CD4-positive, alpha-beta T cell treated with Interleukin-6 for 4 hours (primary cell): ENCODE measurements around the gene TMSB4X.
"Not testable (repeated sequence)": the region's sequence is repeated elsewhere in the genome, so short reads cannot be mapped to it uniquely, and the experiment has no call there.

Experiments used
- DNase-seq: peaks from one replicate; pipeline ENCODE4 v3.0.0-alpha.2; 2020; ENCODE audit warnings: mixed read lengths

TMSB4X gene

DNA sequence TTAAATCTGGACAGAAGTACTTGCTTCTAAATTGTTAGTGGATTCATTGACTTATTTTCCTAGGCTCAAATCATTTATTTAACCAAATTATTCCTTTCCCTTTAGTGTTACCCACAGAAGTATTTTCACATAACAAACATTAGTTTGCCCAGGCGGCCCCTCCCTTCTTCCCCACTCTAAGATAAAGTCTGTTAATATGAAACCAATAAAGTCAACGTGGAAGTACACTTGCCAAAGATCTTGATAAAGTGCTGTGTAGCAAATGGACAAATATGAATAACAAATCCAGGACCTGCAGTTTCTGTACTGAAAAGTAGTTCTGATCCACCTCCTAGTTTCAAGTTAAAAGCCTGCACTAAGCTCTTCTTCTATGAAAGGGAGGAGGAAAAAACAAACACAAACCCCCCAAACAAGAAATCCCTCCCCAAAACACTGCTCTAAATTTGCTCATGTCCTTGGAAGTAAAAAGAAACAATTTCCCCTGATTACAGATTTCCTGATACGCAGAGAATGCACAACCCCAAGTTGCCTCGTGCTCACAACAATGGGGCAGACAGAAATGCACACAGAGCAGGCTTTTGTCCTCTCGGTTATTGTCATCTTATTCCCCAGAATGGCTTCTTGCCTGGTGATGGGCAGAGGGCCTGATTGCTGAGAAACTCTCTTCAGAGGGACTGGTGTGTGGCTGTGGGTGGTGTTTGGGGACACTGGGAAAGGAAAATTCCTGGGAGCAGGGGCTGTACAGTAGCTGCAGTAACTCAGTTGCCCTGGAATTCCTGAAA lies 23.2 kb downstream of the TMSB4X start:
- DNase-seq, result no peak

DNA sequence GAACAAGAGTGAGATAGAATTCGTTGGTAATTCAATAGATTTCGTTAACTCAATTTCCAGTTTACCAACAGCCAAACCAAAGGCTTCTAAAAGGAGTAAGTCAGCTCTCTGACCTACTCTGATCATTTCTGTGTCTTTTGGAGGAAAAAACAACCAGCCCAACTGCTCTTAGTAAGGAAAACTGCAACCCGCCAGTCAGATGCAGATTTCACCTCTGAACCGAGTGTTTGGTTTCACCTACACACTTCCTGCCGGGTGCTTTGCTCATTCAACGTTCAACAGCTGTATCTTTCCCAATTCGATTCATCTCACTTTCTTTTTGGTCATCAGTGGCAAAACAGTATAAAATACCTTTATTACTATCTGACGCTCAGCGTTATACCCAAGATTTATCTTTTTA lies 24.5 kb downstream of the TMSB4X start:
- peak; percentile 66 for DNase-seq

DNA sequence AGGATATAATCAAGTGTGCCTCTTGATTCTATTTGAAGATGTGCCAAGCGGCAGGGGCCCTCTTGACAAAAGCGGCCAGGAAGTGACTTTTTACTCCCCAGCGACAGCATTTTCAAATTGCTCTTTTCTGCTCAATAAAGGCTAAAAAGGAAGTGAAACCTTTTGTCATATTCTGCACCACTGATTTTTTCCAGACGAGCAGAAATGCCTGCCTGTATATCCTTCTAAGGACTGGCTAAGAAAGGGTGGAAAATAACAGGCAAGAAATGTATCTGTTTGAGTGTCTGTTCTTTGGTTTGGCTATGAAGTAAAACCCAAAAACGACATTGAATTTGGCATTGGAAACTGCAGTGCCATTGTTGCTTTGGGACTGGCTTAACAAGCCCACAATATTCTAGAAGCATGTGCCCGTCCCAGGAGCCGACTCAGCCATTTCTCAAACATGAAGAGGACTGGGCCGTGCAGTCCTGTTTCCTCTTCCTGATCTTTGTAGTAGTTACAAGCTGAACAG lies 25.4 kb downstream of the TMSB4X start:
- peak; percentile 66 for DNase-seq

DNA sequence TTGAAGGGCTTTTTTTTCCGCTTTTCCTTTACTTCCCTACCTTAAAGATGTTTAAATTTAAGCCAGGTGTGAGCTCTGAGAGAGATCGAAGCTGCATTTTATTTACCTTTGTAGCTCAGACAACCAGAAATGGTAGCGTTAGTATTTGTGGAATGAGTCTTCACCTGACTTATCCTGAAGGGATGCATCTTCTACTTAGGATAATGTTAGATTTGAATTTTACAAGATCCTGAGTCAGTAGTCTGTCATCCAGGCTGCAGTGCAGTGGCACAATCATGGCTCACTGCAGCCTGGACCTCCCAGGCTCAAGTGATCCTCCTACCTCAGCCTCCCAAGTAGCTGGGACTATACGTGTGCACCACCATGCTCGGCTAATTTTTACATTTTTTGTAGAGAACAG lies 26.2 kb downstream of the TMSB4X start:
- DNase-seq, result no peak

DNA sequence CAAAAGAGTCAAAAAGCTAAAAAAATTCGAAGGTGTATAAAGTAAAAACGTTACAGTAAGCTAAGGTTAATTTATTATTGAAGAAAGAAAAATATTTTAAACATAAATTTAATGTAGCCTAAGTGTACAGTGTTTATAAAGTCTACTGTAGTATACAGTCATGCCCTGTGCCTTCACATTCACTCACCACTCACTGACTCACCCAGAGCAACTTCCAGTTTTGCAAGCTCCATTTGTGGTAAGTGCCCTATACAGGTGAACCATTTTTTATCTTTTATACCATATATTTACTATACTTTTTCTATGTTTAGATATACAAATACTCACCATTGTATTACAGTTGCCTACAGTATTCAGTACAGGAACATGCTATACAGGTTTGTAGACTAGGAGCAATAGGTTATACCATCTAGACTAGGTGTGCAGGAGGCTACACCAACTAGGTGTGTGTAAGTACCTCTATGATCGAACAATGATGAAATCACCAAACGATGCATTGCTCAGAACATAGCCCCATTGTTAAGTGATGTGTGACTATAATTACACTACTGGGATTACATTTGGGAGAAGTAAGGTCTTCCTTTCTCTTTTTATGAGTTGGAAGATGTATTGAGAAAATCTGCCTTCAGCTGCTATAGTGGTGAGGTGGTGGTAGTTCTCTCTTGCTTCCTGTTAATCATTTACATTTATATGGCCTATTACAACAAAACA lies 27.2 kb downstream of the TMSB4X start:
- DNase-seq, result peak; percentile 53

DNA sequence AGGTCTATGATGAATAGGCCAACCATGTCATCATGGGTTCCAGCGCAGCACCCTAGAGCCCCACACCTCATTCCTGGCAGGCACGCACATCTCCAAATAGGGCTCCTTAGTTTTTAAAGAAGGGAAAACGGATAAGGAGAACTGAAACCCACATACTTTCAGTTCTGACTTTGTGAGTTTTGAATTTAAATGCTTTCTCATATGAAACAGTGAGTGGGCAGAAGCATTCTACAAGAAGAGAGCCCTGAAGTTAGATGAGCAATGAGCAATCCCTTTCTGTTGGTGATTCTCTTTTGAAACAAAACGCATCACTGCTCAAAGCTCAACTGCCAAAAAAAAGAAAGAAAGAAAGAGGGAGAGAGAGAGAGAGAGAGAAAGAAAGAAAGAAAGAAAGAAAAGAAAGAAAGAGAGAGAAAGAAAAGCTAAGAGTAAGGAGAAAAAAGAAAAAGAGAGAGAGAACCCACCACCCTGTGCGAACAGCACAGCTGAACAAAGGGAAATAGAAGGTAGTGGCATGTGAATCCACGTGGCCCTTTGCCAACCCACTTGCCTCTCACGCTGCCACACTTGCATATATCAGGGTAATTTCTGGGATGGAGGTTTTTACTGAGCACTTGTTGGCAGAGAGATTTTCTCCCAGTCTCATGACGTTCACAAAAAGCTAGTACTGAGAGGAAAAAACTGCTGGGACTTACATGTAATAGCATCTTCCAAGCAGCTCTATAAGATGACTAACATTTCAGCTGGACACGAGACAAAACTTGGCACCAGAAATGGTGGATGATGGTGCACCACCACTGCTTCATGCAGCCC lies 31.0 kb downstream of the TMSB4X start:
- peak; percentile 64 for DNase-seq

DNA sequence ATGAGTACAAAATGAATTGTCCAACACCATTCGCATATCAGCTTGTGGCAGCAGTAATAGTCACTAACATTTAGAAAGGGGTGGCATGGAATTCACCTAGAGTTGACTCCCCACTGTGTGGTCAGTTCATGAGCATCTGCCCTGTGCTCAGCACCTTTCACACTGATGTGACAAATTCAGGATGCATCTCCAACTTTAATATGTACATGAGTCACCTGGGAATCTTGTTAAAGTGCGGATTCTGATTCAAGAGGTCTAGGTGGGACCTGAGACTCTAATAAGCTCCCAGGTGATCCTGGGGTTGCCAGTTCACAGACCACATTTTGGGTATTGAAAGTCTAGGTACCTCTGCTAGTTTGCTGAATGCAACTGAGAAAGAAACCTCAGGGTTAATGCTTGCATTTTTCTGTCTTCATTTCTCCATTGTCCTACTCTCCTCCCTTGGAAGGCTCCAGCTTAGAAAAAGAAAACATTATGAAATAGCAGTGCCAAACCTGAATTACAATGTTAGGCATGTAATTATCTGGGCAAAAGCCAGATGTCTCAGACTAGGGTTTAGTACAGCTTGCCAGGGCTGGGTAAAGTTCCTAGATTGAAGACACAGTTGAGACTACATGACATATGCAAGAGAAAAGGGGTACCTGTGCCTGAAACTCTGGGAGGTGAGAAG lies 32.7 kb downstream of the TMSB4X start:
- DNase-seq, result no peak

DNA sequence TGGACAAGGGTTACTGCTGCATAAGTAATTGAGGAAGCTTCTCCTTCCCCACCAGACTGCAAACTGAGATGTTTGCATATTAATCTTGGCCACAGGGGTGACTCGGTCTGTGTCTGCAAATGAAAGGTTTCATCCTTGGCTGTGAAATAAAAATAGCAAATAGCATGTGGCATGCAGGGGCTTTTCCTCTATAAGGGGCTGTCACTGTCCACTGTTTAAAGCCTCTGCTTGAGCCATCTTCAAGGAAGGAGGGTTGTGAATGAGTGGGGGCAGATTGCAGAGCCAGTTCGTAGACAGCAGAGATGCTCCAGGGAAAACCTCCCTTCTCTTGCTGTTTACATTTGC lies 33.3 kb downstream of the TMSB4X start:
- DNase-seq, result no peak

DNA sequence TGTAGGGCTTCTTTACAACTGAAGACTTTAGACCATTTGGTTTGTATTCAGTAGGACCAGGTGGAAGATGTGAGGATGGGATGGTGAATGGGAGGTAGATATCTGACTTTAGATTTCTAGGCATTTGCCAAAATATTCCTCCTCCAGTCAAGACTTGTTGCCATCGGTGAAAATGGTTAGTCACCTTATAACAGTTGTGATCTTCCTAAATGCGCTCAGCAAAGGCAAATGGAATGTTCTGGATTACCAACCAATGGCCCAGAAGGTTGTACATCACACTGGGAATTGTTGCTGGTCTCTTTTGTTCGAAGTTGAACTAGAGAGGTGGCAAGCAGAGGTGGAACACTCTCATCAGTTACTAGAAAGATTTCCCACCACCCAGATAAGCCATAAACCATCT lies 33.9 kb downstream of the TMSB4X start:
- DNase-seq, result no peak

DNA sequence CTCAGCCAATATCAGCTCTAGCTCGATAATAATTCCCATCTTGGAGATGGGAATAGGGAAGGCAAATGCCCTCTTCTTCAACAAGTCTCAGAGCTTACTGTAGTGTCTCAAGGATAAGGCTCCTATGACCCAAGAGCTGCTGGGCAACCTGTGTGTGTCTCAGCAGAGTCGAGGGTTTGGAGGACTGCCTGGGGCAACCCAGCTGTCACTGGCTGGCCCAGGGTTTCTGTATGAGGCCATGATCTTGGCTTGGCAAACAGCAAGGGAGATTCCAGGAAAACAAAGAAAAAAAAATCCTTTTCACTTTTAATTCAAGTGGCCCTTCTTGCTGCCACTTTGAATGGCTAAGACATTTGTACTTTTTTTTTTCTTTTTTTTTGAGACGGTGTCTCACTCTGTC lies 34.4 kb downstream of the TMSB4X start:
- no peak for DNase-seq

DNA sequence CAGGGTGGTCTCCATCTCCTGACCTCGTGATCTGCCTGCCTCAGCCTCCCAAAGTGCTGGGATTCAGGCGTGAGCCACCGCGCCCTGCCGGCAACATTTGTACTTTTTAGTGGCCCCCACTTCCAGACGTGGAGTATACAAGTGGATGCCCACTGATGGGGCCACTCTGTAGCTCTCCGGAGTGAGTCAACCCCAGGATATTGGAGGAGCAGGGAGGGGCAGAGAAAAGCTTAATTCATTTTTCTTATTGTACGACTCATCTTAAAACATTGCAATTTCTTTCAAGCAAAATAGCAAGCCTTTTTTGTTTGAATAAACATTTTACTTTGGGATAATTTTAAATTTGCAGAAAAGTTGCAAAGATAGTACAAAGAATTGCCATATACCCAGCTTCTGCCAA lies 34.9 kb downstream of the TMSB4X start:
- DNase-seq, result no peak

DNA sequence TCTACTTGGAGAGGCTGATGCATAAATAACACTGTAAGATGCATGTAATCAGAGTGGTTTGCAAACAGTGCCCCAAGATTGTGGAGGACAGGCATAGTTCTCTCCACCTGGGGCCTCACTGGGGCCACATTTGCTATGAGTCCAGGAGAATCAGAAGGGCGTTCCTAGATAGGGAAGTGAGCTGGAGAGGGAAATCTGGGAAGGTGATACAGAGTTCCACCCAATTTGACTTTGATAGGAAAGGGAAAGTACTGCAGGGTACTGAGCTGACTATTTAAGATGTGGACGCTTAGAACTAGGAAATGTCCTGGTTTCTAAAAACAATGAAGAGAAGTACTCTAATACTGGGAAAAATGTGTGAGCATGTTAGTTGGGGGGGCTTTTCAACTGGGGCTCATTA lies 35.6 kb downstream of the TMSB4X start:
- DNase-seq, result no peak

DNA sequence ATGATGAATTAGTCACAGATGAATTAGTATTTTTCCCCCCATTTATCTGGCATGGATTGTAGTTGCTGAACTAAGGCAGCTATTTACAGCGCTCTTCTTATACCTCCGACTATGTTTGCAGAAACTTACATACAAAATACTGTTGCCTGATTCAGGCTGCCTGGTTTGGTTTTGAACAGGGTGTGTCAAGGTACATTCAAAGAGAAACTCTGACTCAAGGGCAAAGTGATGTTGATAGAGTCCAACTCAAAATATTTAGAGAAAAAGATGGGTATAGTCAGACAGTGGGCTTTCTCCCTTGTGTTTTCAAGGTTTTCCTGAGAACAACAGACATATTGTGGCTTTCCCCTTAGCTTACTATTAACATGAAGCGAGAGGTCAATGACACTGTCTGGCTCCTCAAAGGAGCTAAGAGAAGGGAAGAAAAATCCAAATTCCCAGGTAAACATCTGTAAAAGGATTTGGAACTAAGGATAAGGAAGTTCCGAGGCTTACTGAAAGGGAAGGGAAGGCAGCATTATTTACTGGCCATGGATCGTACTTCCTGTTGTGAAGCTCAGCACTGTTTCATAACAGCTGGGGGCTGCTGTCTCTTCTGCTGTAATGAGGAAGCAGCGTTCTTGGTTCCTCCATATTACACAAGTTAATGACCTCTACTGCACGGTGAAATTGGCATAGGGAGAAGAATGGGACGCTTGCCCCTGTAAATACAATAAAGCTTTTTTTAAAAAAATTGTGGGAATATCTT lies 38.6 kb downstream of the TMSB4X start:
- peak; percentile 47 for DNase-seq

DNA sequence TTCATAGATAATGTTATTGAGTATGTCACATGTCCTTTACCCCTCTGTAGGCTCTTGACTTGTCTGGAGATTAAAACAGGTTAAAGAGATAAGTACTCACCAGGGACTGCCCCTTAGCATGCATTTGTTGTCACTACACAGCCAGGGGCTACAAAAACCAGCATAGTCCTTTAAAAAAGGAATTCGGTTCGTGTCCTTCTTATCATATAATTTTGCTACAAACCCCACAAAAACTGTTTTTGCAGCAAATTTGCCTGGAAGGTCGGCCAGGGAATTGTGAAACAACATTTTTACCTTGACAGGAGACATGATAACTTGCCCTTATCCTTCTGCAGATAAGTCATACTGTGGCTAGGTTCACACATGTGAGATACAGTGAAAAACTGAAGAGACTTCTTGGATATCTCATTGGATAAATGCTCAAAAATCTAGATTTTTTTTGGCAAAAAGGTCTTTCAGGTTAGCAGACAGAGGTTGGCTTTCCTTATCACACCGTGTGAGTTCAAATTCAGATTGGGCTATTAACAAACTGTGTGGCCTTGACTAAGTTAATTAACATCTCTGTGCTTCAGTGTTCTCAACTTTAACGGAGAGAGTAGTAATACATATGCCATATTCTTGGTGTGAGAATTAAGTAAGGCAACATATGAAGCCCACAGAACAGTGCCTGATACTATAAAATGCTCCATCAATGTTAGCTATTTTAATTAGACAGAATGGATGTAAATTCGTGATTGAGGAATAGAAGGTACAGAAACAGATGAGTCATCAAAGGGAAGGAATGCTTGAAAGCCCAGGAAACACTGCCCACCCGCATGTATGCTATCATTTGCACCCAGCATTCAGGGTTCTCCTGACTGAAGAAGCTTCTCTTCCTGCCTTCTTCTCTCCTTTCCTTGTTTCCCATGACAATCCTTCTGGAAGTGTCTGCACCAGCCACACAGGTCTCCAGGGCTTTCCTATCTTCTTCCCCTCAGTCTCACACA lies 39.5 kb downstream of the TMSB4X start:
- peak; percentile 26 for DNase-seq

DNA sequence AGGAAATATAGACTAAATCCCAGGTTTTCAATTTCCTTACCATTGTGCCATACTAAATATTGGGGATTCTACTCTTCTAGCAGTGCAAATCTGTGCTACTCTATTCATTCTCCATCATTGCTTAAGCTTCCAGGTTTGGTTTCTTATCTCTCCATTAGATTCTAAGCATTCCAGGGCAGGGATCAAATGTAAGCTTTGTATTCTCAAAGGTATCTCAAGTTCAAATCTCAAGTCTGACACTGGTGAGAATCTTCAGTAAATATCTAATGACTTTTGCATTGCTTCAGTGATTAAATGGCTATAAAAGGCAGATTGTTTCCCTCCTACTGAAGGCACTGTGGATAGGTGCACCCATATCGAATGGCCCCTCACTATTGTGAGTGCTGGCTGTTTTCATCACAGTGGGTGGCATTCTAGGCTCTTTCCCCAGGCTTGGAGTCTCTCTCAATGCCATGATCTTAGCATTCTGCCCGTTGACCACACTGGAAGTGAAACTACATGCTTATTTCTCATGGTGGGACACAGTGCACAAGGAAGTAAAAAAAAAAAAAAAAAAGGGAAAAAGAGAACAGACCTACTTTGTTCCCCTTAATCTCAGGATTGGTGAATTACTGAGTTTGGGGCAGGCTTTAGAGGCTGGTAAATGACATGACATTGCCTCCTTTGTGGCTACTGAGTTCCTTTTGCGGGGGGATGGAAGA lies 40.8 kb downstream of the TMSB4X start:
- DNase-seq, result no peak

DNA sequence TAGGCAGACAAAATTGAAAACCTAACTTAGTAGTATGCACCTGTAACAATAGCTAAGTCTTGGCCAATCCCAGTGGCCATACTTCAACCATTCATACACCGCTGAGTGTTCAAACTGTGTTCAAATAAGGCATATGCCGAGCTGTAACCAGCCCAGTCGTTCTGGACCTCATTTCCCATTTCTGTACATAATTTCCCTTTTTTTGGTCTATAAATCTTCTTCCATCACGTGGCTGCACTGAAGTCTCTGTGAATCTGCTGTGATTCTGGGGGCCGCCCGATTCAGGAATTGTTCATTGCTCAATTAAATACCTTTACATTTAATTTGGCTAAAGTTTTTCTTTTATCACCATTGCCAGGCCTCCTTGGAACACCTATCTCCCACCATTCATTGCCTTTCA lies 41.8 kb downstream of the TMSB4X start:
- not testable (repeated sequence) for DNase-seq

DNA sequence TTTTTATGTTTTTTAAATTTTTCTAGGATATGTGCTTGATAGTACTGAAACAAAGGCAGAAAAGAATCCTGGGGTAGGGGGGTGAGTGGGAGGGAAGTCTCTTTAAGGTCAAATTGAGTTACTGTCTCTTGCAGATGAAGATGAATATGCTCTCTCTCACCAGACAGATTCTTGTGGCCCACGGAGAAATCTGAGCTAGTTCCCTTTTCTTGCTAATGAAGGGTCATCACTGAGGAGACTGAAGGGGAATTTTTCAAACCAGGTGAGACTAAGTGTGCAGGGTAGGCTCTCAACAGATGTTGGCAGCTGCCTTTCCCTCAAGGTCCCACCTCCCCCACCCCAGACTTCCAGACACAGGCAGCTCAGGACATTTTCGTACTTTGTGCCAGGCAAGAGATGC lies 48.0 kb downstream of the TMSB4X start:
- no peak for DNase-seq

DNA sequence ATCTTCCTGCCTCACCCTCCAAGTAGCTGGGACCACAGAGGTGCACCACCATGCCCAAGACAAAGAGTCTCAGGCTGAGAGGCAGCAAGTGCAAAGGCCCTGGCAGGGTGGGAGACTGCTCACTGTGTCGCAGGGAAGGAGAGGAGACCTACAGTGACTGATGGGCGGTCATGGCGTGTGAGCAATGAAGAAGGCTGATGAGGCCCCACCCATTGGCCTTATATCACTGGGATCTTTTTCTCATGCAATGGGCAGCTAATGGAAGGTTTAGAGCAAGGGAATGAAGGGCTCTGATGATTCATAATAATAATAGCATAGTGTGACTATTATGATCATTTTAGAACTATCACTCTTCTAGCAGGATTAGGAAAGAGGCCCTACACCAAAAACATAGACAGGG lies 48.7 kb downstream of the TMSB4X start:
- DNase-seq, result no peak

DNA sequence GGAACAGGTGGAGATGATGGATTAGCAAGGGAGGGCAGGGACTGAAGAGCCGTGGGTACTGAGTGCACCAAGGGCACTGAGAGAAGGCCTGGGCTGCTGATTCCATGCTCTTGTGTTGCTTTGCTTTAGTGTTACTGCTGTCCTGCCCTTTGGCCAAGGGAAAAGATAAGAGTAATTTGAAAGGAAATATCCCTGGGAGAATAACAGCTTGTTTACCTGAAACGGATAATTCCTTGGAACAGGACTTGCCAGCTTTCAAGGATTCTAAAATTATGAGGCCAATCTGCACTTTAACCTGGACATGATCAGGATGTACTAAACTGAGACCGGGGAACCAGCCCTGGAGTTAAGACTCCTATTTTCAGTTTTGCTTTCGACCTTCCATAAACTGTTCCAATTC lies 49.1 kb downstream of the TMSB4X start:
- DNase-seq, result no peak

DNA sequence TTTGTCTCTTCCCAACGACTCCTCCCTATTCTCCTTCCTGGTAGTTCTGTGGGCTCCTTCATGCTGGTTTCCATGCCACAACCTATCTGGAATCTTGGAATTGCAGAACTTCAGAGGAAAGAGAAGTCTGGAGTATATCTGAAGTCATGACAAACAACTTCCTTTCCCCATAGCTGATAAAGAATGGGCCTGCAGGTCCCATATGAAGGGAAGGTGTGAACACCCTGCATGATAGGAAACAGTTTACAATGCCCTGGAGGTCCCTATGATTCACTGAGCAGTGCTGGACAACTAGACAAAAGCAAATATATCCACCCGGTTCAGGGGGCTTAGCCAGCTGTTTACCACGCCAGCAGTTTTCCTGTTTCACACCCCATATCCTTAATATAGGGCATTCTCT lies 50.1 kb downstream of the TMSB4X start:
- no peak for DNase-seq
